Lower leg skin (tissue), 3 donors: Measurements from ENCODE around the gene PDE8B.

Experiments
- POLR2A ChIP-seq, 2 donors: fragments of 450-650 bp; IDR thresholded peaks; one replicate each; pipeline ENCODE4 v1.6.1; 2016 to 2017; ENCODE audit warnings: antibody characterized with exemption in 2 of 2, mild to moderate bottlenecking in 1 of 2, moderate library complexity in 1 of 2
- TF ChIP-seq, protein P1 (sequence below), 3 donors: fragments of 450-650 bp; IDR thresholded peaks; one replicate each; pipeline ENCODE4 v1.5.1; 2016; ENCODE audit warnings: antibody characterized with exemption in 3 of 3, mild to moderate bottlenecking in 3 of 3, moderate library complexity in 2 of 3

DNA sequence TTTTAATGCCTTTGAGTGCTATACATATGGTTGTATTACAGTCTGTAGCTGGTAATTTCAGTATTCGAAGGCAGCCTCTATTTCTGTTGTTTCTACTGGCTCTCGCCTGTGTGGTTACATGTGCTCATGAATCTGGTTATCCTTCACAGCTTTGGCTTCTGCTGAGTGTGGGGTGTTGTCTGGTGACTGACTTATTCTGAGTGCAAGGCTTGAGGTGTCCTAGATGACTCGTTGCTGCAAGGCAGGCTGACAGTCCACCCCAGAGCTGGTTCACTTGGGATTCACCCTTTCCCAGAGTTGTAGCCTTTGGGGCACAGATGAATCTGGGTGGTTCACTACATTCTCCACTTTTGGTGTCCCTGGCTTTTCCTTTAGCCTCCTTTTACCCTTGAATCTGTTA, 41.4 kb downstream of the PDE8B start:
- TF ChIP-seq, protein P1, sequence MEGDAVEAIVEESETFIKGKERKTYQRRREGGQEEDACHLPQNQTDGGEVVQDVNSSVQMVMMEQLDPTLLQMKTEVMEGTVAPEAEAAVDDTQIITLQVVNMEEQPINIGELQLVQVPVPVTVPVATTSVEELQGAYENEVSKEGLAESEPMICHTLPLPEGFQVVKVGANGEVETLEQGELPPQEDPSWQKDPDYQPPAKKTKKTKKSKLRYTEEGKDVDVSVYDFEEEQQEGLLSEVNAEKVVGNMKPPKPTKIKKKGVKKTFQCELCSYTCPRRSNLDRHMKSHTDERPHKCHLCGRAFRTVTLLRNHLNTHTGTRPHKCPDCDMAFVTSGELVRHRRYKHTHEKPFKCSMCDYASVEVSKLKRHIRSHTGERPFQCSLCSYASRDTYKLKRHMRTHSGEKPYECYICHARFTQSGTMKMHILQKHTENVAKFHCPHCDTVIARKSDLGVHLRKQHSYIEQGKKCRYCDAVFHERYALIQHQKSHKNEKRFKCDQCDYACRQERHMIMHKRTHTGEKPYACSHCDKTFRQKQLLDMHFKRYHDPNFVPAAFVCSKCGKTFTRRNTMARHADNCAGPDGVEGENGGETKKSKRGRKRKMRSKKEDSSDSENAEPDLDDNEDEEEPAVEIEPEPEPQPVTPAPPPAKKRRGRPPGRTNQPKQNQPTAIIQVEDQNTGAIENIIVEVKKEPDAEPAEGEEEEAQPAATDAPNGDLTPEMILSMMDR (IDR thresholded peaks at IDR 0.05): no peak
- TF ChIP-seq POLR2A (IDR thresholded peaks at IDR 0.05): no peak
